HL-60/S4 (cell line): ENCODE results near the gene ZNF888.
"Not testable (repeated sequence)": the region's sequence is repeated elsewhere in the genome, so short reads cannot be mapped to it uniquely, and the experiment has no call there.

Experiments used
- in situ Hi-C: fragments of 300-500 bp; cut with MboI; formaldehyde crosslinking; loops from 2 replicates; pipeline ENCODE4 v1.14.3; 2022; ENCODE audit warnings: low sequenced_read_pairs

Gene ZNF888

DNA sequence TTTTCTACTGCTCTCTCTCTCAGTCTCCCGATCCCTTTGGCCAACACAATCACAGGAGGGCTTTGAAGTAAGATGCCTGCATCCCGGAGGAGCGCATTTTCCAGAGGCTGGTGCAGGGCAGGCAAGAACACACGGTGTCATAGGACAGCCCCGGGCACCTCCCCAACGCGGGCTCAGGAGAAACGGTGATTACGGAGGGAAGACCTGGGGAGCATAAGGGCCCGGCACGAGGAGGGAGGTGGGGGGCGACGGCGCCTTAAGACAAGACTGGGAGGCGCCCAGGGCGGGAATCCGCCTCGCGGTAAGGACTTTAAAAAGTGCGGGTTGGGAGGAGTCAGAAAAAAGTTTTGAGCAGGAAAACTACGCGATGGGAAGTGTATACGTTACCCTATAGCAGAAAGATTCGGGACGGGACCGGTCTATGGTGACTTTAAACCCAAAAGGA, 18.7 kb upstream of the ZNF888 start:
- in situ Hi-C loops = no loop called here

DNA sequence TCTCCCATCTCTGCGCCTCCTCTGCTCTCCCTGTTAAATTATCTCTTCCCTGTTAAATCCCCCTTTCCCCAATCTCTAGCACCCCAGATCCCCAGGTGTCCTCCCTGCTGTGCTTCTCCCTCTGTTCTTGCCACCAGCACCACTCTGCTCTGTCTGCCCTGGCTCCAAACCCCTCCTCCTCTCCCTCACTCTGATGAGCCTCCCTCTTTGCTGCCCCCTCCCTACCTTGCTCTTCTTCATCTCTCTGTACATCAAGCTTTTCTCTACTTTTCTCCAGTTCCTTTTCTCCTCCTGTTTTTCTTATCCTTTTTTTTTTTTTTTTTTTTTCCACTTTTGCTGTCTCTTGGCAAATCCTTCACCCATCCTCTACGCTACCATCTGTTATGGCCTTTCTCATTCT, 18.3 kb upstream of the ZNF888 start:
- in situ Hi-C loops = not testable (repeated sequence)

GRCh38 chr19:52940905-52941304, 17.7 kb upstream of the ZNF888 start:
- in situ Hi-C loops = not testable (repeated sequence)

GRCh38 chr19:52938761-52939160, 15.5 kb upstream of the ZNF888 start:
- in situ Hi-C loops = no loop called here

- in situ Hi-C loops = no loop called here
Measured at GRCh38 chr19:52936954-52937325, 13.7 kb upstream of the ZNF888 start.

GRCh38 chr19:52936151-52936953, 13.1 kb upstream of the ZNF888 start:
- in situ Hi-C loops = no loop called here

DNA sequence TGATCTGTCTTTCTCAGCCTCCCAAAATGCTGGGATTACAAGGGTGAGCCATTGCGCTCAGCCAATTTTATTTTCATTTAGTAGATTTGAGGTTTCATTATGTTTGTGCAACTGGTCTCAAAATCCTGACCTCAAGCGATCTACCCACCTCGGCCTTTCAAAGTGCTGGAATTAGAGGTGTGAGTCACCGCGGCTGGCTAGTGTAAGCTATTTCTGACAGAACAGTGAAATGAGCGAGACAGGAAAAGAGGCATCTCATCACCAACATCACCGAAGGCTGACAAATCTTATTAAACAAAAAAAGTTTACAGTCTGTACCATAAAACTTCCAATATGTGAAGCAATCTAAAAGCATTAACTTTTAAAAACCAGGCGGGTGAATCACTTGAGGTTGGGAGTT, 12.2 kb upstream of the ZNF888 start:
- in situ Hi-C loops = no loop called here

GRCh38 chr19:52924641-52925040, 1.4 kb upstream of the ZNF888 start:
- in situ Hi-C loops = not testable (repeated sequence)

DNA sequence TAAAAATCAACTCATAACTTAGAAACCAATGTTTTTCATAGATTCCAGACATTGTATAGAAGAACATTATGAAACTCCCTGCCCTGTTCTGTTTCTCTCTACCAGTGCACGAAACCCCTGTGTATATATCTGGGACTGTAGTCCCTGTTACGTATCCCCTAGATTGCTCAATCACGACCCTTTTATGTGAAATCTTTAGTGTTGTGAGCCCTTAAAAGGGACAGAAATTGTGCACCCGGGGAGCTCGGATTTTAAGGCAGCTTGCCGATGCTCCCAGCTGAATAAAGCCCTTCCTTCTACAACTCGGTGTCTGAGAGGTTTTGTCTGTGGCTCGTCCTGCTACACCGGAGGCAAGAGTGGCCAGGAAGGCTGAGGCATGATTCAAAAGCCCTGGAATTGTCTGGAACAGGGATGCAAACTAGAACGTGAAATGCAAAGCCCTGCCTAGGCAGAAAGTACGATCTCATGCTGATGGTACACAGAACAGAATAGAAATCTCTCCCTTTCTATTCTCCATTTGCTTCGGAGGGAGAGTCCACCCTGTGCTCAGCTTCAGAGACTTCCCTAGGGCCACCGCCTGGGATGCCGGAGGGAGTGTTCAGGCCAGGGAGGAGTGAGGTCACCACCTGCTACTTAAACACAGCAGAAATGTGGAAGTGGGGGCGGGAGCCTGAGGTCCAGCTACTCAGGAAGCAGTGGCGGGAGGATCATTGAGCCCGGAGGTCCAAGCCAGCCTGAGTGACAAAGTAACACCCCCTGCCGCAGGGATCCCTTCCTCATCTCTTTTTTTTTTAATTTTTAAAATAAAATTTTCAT, 758 bp upstream of the ZNF888 start:
- in situ Hi-C loops = no loop called here

DNA sequence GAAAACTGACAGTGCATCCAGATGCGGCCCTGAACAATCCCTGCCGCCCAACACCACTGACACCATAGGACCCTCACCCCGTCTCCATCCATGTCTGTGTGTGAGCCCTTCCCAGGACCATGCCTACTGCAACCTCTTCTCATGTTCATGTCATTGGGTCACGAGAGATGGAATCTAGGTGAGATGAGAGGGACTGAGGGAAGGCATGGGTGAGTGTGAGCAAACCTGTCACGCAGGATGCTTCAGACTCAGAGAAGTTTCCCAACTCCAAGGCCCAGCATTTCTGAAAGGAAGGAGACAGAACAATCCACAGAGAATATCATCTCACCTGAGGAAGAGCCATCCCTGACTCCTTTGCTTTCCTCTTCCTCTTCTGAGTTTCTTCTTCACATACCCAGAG, 5.7 kb downstream of the ZNF888 start:
- in situ Hi-C loops = no loop called here

GRCh38 chr19:52910648-52911047, 12.6 kb downstream of the ZNF888 start:
- in situ Hi-C loops = no loop called here

GRCh38 chr19:52904052-52904780, 19.0 kb downstream of the ZNF888 start:
- in situ Hi-C loops = not testable (repeated sequence)

DNA sequence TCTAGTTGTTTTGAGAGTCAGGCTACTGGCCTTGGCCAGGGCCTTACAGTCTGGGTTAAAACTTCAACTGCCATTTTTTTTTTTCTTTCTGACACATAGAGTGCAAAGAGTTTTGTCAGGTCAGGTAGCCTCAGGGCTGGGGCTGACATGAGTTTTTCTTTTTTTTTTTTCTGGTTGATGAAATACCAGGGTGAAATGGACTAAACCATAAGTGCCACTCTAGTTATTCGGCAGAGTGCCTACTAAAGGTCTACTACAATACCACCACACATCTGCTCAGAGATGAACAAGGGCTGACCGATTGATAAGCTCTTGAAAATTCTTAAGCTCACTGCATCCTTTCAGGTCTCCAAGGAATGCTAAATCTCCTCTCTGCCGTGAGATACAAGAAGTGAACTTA, 21.4 kb downstream of the ZNF888 start:
- in situ Hi-C loops = no loop called here

DNA sequence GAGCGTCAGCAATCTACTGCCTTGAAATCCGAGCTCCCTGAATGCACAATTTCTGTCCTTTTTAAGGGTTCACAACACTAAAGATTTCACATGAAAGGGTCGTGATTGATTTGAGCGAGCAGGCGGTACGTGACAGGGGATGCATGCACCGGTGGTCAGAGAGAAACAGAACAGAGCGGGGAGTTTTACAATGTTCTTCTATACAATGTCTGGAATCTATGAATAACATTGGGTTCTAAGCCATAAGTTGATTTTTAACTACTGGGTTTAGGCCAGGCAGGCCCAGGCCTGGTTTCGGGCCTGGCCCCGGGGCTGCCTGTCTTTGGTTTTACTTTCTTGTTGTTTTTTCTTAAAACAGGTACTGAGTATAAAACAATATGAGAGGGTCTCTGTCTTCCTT, 24.6 kb downstream of the ZNF888 start:
- in situ Hi-C loops = not testable (repeated sequence)

DNA sequence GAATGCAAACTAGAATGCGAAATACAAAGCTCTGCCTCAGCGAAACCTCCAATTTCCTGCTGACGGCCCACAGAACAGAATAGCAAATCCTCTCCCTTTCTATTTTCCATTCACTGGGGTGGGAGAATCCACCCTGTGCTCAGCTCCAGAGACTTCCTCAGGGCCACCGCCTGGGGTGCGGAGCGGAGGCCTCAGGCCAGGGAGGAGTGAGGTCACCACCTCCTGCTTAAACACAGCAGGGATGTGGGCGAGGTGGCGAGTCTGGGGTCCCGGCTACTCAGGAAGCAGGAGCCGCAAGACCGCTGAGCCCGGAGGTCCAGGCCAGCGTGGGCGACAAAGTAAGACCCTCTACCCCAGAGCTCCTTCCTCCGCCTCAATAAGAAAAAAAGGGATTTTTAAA, 25.1 kb downstream of the ZNF888 start:
- in situ Hi-C loops = no loop called here

DNA sequence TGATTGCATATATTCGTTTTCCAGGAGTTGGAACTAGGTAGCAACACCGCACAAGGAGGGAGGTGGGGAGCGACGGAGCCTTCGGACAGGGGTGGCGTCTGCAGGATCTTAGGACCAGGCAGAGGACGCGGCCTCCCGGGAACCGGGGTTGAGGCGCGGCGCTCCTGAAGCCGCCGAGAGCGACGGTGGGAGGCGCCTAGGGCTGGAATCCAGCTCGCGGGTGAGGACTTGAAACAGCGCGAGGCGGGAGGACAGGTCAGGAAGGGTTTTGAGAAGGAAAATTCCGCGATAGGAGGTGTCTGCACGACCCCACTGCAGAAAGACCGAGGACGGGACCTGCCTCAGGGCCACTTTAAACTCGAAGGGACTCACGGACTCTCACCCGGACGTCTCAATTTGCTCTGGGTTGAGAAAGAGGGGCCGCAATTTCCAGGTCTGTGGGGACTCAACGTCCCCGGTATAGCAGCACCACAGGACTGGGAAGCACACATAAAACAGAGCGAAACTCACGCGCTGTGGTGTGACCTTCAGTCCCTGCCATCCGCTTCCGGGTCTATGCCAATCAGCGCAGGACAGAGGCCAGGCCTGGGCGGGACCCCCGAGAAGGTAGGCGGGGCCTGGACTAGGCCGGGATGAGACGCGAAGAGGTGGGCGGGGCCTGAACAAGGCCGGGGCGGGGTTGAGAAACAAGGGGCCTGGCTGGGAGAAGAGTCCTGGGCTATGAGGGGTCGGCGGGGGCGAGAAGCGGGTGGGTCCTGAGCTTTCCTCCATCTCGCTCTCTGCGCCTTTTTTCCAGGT, 25.9 kb downstream of the ZNF888 start, which contains the start of gene ZNF320:
Gene ZNF320 (minus strand): TSS at position 498 of the 798 bp plus-strand sequence. CDS start 7,380 bp downstream, outside the sequence.
- in situ Hi-C loops = no loop called here

- in situ Hi-C loops = no loop called here
Measured at GRCh38 chr19:52896431-52897137, 26.6 kb downstream of the ZNF888 start.

- in situ Hi-C loops = no loop called here
Measured at GRCh38 chr19:52891336-52891735, 31.9 kb downstream of the ZNF888 start.

DNA sequence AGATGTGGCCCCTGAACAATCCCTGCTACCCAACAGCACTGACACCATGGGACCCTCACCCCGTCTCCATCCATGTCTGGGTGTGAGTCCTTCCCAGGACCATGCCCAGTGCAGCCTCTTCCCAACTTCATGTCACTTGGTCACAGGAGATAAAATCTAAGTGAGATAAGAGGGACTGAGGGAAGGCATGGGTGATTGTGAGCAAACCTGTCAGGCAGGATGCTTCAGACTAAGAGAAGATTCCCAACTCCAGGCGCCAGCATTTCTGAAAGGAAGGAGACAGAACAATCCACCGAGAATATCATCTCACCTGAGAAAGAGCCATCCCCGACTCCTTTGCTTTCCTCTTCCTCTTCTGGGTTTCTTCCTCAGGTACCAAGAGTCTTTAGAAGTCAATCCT, 33.3 kb downstream of the ZNF888 start:
- in situ Hi-C loops = no loop called here

DNA sequence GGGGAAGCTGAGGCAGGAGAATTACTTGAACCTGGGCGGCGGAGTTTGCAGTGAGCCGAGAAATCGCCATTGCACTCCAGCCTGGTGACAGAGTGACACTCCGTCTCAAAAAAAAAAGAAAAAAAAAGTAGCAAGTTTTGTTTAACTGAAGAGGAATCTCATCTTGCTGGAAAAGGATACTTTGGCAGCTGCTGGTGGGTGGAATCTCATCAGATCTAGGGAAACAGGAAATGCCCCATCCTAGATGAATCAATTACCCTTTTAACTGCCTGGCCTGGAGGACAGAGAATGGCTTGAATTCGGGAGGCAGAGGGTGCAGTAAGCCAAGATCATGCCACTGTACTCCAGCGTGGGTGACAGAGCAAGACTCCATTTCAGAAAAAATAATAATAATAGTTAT, 34.2 kb downstream of the ZNF888 start:
- in situ Hi-C loops = no loop called here
